Stimulated activated CD4-positive, alpha-beta T cell treated with anti-CD3 and anti-CD28 coated beads, Interleukin-4, amount 100 ng/mL, for 1 hour (primary cell): ENCODE results near the gene ZNF283.

Experiments used
- DNase-seq: peaks from one replicate; pipeline ENCODE4 v3.0.0-alpha.2; 2020

The ZNF283 gene

GRCh38 chr19:43826787-43827754 is at the start of gene ZNF283:
Gene ZNF283 (plus strand): TSS chr19:43827321. CDS start chr19:43833505, 6,184 bp downstream.
- peak; percentile 81 for DNase-seq

GRCh38 chr19:43778651-43779050 is 48.5 kb upstream of the ZNF283 start:
- DNase-seq = no peak

- no peak for DNase-seq
Measured at GRCh38 chr19:43779147-43779819, 47.8 kb upstream of the ZNF283 start.

GRCh38 chr19:43779820-43780219 is 47.3 kb upstream of the ZNF283 start:
- no peak for DNase-seq

GRCh38 chr19:43780706-43781525 is 46.2 kb upstream of the ZNF283 start, which contains the start of gene KCNN4:
Gene KCNN4 (minus strand): TSS chr19:43780973. CDS start chr19:43780861, 112 bp downstream.
- DNase-seq = peak; percentile 74

- no peak for DNase-seq
Measured at GRCh38 chr19:43781630-43782310, 45.4 kb upstream of the ZNF283 start.

- DNase-seq = no peak
Measured at GRCh38 chr19:43782311-43782660, 44.8 kb upstream of the ZNF283 start.

- DNase-seq = no peak
Measured at GRCh38 chr19:43782689-43783231, 44.4 kb upstream of the ZNF283 start.

- no peak for DNase-seq
Measured at GRCh38 chr19:43783636-43784035, 43.5 kb upstream of the ZNF283 start.

- peak; percentile 72 for DNase-seq
Measured at GRCh38 chr19:43784241-43784980, 42.7 kb upstream of the ZNF283 start.

- no peak for DNase-seq
Measured at GRCh38 chr19:43784981-43785808, 41.9 kb upstream of the ZNF283 start.

- DNase-seq = no peak
Measured at GRCh38 chr19:43786665-43787064, 40.5 kb upstream of the ZNF283 start.

GRCh38 chr19:43789029-43789428 is 38.1 kb upstream of the ZNF283 start:
- no peak for DNase-seq

GRCh38 chr19:43790587-43790986 is 36.5 kb upstream of the ZNF283 start:
- no peak for DNase-seq

GRCh38 chr19:43797118-43797517 is 30.0 kb upstream of the ZNF283 start:
- DNase-seq = no peak

GRCh38 chr19:43797556-43797955 is 29.6 kb upstream of the ZNF283 start:
- no peak for DNase-seq

- DNase-seq = no peak
Measured at GRCh38 chr19:43798026-43798545, 29.0 kb upstream of the ZNF283 start.

GRCh38 chr19:43798546-43799409 is 28.3 kb upstream of the ZNF283 start:
- DNase-seq = peak; percentile 74

- DNase-seq = no peak
Measured at GRCh38 chr19:43799502-43800142, 27.5 kb upstream of the ZNF283 start.
